ENCODE measurements around the gene TMEM183A.

GRCh38 chr1:202967684-202968281 lies 39.4 kb upstream of the TMEM183A start:
- TF ChIP-seq CTCF (IDR thresholded peaks at IDR 0.05; ENCODE audit: borderline replicate concordance, extremely low read depth, low read length, poor library complexity, severe bottlenecking), result no peak
- TF ChIP-seq EZH2 (IDR thresholded peaks at IDR 0.05; ENCODE audit: borderline replicate concordance, low read depth, low read length, severe bottlenecking), result no peak
